ENCODE measurements around the gene BNIP3. TPM values are rescaled to one million over a fixed set of nuclear protein-coding genes. Genes with fewer than 3 reads are reported as not detected.

BNIP3 gene
- total and polyA plus RNA-seq, 2 of the 8 experiments (the other 6 are each of a cell fraction or from before 2014, with no cell fraction given), result 25.8 to 58.9 TPM

DNA sequence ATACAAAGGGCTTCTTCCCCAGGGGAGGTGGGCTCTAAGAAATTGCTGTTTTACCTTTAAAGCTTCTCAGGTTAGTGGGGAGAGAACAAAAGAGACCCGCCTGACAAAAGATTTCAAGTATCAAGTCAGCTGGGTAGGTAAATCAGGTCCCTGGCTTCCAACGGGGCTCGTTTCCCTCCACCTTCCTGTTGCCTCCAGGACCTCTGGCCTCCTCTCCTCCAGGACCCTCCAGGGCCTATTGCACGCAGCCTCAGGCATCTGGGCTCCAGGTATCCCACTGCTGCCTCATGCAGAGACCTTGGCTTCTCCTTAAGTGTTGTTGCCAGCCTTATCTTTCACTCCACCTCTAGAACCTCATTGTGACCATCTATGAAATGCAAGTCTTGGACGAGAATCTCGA, 2.9 kb downstream of the BNIP3 start:
- Histone ChIP-seq H2AK5ac (ENCODE audit: low read depth, low read length) (no peak overlapping the region), H3K4me1 (replicated peaks in 1 of 4; ENCODE audit: control insufficient read depth in 3 of 4, insufficient read depth in 4 of 4, low read length in 3 of 4) (peaks cover 12 to 16% (median 13%) of the 10 kb centered on the region in 4 experiments), H3K9ac (replicated peaks in 1 of 4; ENCODE audit: extremely low read depth in 1 of 4, low read depth in 3 of 4, low read length in 3 of 4) (no peak overlapping the region), H3K4me3 (ENCODE audit: extremely low read depth in 1 of 4, insufficient read depth in 2 of 4, low read depth in 3 of 4, low read length in 4 of 4) (peak overlapping the region in 1 of 4 experiments; percentile 52; a peak in 2 of 8 replicates), H3K18ac (ENCODE audit: extremely low read depth, low read length) (no peak overlapping the region; the same call in 1 of the 2 replicates), H3K79me1 (ENCODE audit: low read depth, low read length) (peaks cover 21% of the 10 kb centered on the region), H3K14ac (ENCODE audit: insufficient read length) (no peak overlapping the region), H3K36me3 (ENCODE audit: control insufficient read depth in 2 of 4, insufficient read depth in 4 of 4, low read length in 3 of 4) (peaks cover 0 to 3% (median 0%) of the 10 kb centered on the region in 4 experiments; a peak in 1 of 8 replicates), H2BK20ac (ENCODE audit: low read length) (0 out of 2 replicates have a peak overlapping the region, but pooled peaks have one; percentile 21), H3K56ac (replicated peaks; ENCODE audit: insufficient read length, low read depth, low read length) (no peak overlapping the region), H4K8ac (ENCODE audit: extremely low read depth, insufficient read depth, low read length) (no peak overlapping the region), H2BK15ac (ENCODE audit: low read length) (no peak overlapping the region), H2AFZ (ENCODE audit: low read length) (no peak overlapping the region), H4K20me1 (replicated peaks in 1 of 2; ENCODE audit: control insufficient read depth in 1 of 2, insufficient read depth in 2 of 2, low read length in 2 of 2) (peaks cover 18 to 24% of the 10 kb centered on the region in 2 experiments), H4K5ac (ENCODE audit: insufficient read length, low read depth, low read length) (no peak overlapping the region), H3K27me3 (replicated peaks in 1 of 4; ENCODE audit: control insufficient read depth in 3 of 4, extremely low read depth in 1 of 4, insufficient read depth in 3 of 4, low read length in 3 of 4) (peaks cover 8 to 25% (median 22%) of the 10 kb centered on the region in 4 experiments), H2BK5ac (ENCODE audit: low read depth, low read length) (no peak overlapping the region), H3K9me3 (ENCODE audit: insufficient read depth in 2 of 2, low read depth in 1 of 2, low read length in 1 of 2) (peaks cover 0 to 2% of the 10 kb centered on the region in 2 experiments; a peak in 1 of 4 replicates), H3K23ac (ENCODE audit: insufficient read length) (no peak overlapping the region), H3K79me2 (ENCODE audit: control insufficient read depth in 1 of 2, insufficient read depth in 2 of 2, low read length in 2 of 2) (peaks cover 16 to 60% of the 10 kb centered on the region in 2 experiments; a peak in 3 of 4 replicates), H4K91ac (replicated peaks; ENCODE audit: insufficient read length, low read length) (no peak overlapping the region), H3K27ac (ENCODE audit: low read depth, low read length) (no peak overlapping the region), H3K4ac (replicated peaks; ENCODE audit: insufficient read length, low read depth, low read length) (no peak overlapping the region), H3K23me2 (ENCODE audit: low read depth, low read length) (peaks cover 12% of the 10 kb centered on the region), H3K4me2 (ENCODE audit: insufficient read depth in 1 of 2, low read depth in 2 of 2, low read length in 2 of 2) (peak overlapping the region; percentile 29 to 82; a peak in 3 of 4 replicates), H2BK120ac (replicated peaks; ENCODE audit: low read depth, low read length) (no peak overlapping the region), H2BK12ac (ENCODE audit: low read depth, low read length) (no peak overlapping the region)
- DNase-seq (ENCODE audit: low read depth in 1 of 2, low spot score in 2 of 2), result no peak
- FAIRE-seq, result no peak
- no peak for TF ChIP-seq ZNF274 (IDR thresholded peaks at IDR 0.05; ENCODE audit: borderline replicate concordance, extremely low read depth, low read length)
- WGBS, 2 experiments (ENCODE audit: extremely low coverage in 1 of 2, insufficient coverage in 1 of 2, insufficient read length in 1 of 2, insufficient replicate concordance in 2 of 2, low coverage in 1 of 2, low lambda C conversion rate in 2 of 2, missing lambda C conversion rate in 1 of 2), result 56% methylated on average over 6 of the region's 6 CpGs; no CpG with 5 or more reads in 1 of the 2 experiments
- CTCF ChIA-PET (ENCODE audit: partially characterized antibody), result interaction anchor here (2.0 kb wide), 1 partner anchor 44 kb away, joined by 8 read pairs; no protein-coding TSS in a partner anchor
- POLR2A ChIA-PET (ENCODE audit: partially characterized antibody), result interaction anchor here (0.7 to 1.1 kb wide), 3 partner anchors 35 to 71 kb away, joined by 3 to 4 read pairs (median 3); no protein-coding TSS in a partner anchor
